ENCODE data around the gene RNF41.
"Not testable (repeated sequence)": the region's sequence is repeated elsewhere in the genome, so short reads cannot be mapped to it uniquely, and the experiment has no call there.

Gene RNF41

DNA sequence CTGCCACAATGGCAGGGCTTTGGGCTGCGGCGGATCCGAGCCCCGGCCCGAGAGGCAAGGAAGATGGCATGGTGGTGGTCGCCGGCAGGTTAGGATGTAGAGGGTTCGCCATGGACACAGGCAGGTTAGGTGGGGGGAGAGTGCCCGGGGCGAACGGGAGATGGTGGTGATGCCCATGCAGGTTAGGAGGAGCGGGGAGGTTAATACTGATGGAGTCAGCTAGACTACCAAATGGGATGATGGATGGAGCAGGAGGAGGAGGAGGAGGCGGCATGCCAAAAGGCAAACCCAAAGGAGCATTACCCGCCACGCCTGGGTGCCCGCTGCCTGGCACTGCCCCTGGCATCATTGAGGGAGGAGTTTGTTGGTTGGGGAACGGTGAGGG is 57.4 kb downstream of the RNF41 start:
- DNase-seq, result no peak

DNA sequence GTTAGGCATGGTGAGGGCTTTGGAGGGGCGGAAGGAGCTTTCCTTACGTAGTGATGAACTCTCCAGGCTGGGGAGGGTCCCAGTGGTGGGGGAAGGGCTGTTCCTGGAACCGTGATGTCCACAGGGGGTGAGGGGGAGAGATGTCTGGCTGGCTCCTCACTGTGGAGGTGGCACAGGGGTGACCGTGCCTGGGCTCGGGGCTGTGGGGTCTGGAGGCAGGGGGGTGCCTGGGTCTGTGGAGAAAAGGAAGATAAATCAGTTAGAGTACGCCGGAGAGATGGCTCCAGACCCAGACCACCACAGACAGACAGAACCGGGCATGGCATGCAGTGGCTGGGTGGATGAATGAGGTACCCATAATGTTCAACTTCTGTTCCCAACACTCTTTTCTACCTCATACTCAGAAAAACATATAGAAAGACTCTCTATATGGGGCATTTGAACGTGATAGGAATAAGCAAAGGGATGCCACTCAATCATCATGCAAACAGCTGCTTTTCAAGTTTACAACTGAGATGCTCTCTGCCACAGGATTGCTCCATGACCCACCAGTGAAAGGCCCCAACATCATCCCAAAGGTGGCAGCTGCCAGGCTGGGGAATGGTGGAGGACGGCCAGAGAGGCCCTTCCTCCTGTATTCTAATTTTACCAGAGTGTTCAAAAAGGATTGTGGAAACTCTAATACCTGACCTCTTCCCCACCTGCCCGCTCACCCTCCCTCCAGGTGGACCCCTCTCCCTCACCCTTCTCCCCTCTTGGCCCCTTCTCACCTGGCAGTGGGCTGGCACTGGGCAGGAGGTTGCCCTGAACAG is 58.0 kb downstream of the RNF41 start:
- DNase-seq, result no peak

DNA sequence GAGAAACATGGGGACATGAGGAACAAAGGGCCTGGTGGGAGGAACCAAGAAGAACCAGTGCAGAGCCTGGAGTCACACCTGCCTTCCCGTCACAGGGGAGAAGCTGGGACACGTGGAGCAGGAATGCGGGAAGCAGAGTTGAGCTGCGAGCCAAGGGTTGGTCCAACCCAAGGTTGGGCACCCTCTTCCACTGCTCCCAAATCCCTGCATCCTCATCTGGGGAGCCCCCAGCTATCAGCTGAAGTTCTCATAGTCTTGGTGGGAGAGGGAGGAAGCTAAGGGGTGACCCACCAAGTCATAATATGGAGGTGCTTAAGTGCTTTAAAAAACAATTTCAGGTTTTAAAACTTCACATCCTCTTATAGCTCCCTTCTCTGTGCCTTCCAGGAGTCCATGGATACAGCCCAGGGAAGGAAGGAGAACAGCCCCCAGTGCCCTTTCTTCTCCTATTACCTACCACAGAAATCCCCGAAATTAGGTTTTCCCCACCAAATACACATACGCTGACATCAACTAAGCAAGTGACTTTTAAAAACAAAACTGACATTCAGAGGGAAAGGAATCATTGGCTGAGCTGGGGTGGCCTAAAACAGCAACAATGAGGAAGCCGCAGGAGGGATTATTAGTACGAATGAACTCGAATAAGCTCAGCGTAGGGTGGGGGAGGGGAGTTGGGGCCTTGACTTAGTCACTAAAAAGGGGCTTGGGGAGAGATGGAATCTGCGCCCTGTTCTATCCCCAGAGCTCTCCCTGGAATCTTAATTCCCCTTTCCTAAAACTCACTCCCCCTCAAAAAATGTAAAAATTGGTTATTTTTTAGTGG is 59.0 kb downstream of the RNF41 start:
- no peak for DNase-seq

DNA sequence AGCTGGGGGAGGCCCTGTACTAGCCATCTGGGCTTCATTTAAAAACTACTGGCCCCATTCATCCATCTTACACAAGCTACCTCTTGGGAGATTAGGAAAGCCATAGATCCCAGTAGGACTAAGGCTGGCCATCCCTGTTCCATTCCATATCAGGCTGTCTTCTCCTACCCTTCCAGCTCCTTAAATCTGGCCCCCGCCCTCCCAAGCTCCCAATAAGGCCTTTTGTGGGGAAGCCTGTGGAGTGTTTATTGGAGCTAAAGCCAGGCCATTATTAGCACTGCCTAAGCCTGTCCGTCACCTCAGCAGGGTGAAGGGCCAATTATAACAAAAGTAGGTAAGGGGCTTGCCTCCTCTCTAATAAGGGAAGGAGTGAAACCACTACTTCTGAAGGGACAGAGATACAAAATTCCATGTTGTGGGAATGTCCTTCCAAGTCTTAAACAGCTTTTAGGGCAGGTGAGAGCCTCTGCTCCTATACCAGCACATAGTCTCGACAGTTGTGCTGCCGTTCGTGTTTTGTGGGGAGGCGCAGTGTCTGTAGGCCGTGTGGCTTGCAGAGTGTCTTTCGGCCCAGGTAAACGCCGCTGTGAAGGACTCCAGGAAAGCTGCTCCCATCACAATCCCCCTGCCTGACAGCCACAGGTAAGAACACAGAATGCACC is 59.9 kb downstream of the RNF41 start:
- DNase-seq, result no peak

DNA sequence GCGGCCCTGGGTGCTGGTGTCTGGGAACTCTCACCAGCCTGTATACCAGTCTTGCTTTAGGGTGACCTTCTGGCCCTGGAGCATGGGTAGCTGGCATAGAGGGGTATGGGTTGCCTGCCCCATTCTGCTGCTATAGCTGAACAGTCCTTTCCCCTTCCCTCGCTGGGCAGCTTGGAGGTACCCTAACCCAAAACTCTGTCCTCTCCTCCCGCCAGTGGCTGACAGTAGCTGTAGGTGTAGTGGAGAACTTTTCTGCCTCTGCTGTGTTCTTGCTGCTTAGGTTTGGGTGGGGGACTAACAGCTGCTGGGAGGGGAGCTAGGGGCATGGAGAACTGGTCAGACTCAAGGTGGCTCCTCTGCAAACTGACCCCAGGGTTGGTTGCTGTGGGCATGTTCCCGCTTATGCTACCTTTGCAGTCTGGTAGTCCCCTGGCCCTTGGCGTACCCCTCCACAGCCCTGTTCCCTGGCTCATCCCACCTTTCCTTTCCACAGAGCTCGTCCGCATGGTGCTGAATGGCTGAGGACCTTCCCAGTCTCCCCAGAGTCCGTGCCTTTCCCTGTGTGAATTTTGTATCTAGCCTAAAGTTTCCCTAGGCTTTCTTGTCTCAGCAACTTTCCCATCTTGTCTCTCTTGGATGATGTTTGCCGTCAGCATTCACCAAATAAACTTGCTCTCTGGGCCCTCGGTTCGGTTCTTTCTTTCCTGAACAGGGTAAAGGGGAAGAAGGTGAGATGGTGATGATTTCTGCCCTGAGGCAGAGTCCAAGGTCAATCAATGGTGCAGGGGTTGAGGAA is 60.6 kb downstream of the RNF41 start:
- DNase-seq, result no peak

DNA sequence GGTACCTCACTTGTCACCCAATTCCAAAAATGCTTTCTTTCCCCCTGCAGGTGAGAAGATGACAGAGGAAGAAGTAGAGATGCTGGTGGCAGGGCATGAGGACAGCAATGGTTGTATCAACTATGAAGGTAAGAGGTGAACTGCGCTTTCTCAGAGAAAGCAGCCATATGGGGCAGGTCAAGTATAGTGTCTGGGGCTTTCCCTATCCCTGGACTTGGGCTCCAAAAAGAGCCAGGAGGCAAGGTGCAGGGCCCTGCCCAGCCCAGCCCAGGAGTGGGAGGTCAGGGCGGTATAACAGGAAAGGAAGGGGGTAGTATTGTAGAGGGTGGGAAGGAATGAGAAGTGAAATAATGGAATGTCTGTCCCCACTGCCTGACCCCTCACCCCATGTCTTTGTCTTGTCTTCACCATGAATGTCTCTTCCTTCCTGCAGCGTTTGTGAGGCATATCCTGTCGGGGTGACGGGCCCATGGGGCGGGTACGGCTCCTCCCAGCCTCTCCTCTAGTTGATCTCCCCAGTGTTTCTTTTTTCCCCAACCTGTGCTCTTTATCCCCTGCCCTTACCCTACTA is 61.4 kb downstream of the RNF41 start:
- peak; percentile 58 to 71 for DNase-seq

DNA sequence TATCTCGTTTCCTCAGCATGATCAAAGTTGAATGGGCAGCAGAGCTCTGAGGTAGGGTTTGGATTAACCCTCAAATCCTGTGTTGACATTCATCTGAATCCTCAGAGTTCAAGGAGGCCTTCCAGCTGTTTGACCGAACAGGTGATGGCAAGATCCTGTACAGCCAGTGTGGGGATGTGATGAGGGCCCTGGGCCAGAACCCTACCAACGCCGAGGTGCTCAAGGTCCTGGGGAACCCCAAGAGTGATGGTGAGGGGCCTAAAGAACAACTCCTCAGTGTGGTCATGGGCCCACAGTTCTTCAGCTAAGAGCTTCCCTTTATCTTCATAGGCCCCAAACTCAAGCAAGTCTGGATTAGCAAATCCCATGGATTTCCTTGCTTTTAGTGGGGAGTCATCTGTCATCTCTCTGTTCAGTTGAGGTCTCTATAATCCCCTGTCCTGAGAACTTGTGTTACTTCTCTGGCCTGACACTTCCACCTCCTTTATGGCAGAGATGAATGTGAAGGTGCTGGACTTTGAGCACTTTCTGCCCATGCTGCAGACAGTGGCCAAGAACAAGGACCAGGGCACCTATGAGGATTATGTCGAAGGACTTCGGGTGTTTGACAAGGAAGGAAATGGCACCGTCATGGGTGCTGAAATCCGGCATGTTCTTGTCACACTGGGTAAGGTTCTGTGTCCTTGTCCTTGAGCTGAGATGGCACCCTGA is 62.1 kb downstream of the RNF41 start:
- DNase-seq, result no peak

DNA sequence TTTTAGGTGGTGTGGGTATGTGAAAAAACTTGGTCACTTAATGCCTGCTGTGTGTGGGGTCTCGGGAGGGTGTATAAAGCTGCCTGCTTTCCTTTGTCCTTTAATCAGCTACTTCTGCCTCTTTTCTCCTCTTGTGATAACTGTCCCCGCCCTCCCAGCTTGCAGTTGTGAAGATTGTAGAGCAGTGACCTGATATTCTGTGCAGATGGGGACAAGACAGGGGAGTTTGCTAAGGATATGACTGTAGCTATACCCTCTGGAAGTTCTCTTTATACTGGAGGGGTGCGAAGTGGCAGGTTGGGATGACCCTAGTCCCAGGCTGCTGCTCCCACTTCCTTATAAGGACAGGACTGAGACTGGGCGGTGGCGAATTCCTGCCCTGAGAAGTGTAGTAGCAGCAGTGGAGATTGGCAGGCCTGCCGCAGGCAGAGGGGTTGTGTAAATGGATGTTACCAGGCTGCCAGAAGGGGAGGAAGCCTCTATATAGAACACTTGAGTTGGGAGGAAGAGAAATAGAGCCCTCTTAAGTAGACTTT is 62.7 kb downstream of the RNF41 start:
- peak; percentile 44 to 55 for DNase-seq

DNA sequence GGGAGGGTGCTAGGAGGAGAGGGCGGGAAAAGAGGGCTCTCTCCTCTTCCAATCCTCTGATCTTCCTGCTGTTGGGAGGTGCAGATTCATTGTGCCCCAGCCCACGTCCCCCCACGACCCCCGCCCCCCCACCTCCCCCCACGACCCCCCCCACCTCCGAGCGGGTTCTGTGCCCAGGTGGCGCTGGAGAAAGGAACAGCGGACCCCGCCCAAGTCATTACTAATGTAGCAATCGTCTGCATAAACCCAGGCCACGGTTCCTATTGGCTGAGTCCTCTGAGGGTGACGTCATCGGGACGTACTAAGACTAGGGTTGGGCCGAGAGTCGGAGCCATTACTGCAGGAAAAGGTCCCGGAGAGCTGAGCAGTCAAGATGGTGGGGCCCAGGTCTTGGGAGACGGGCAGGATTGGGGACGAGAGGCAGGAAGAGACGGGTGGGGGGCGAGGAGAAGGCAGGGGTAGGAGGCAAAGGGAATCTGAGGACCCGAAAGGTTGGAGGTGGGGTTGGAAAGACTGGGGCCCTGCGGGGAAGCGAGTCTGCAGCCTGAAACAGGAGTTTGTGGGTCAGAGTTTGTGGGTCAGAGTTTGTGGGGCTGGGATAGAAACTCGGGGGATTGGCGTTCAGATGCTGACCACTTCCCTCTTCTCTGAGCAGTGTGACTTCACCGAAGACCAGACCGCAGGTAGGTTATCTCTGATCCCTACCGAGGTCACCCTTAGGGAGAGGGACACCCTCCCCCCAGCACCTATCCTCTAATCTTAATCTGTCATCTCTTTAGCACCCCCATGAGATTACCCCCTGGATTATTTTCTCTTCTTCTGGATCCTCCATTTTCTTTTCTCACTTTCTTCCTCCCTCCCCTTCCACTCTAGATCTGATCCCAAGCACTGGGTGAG is 63.4 kb downstream of the RNF41 start, which contains the start of gene MYL6:
TSS of gene MYL6 (plus strand) at position 331 of the 897 bp plus-strand sequence. CDS start at position 374, 43 bp downstream.
- DNase-seq, result peak; percentile 90 to 94

DNA sequence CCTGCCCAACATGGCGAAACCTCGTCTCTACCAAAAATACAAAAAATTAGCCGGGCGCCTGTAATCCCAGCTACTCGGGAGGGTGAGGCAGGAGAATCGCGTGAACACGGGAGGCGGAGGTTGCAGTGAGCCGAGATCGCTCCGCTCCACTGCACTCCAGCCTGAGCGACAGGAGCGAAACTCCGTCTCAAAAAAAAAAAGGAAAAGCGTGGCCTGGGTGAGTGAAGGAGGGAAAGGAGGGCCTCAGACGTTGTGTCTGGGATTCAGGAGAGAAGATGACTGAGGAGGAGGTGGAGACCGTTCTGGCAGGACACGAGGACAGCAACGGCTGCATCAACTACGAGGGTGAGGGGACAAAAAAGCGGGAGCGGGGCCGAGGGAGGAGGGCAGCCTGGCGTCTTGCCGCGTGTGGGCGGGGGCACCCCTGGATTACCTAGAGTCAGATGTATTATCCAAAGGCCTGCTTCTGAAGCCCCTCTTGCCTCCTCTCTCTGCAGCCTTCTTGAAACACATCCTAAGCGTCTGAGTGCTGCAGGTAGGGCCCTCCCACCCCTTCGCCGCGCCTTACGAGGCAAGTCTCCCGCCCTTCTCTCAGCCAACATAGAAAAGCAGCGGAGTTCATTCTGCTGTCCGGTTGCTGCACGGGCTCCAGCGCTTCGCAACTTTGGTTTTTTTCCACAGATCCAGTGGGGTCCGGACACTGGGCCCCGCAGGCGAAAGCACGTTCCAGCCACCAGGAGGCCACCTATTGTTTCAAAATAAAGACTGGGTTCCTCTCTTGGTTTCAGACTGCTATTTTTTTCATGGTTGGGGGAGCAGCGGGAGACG is 64.3 kb downstream of the RNF41 start:
- peak; percentile 60 to 68 for DNase-seq

DNA sequence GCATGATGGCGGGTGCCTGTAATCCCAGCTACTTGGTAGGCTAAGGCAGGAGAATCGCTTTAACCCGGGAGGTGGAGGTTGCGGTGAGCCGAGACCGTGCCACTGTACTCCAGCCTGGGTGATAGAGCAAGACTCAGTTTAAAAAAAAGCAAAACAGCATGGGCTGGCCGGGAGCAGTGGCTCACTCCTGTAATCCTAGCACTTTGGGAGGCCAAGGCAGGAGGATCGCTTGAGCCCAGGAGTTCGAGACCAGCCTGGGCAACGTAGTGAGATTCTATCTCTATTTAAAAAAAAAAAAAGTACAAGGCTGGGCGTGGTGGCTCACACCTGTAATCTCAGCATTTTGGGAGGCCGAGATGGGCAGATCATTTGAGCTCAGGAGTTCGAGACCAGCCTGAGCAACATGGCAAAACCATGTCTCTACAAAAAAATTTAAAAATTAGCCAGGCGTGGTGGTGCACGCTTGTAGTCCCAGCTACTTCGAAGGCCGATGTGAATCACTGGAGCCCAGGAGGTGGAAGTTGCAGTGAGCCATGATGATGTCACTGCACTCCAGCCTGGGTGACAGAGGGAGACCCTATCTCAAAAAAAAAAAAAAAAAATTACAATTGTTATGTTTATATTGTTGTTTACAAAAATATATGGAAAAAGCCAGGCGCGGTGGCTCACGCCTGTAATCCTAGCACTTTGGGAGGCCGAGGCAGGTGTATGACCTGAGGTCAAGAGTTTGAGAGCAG is 65.1 kb downstream of the RNF41 start:
- DNase-seq, result not testable (repeated sequence)

DNA sequence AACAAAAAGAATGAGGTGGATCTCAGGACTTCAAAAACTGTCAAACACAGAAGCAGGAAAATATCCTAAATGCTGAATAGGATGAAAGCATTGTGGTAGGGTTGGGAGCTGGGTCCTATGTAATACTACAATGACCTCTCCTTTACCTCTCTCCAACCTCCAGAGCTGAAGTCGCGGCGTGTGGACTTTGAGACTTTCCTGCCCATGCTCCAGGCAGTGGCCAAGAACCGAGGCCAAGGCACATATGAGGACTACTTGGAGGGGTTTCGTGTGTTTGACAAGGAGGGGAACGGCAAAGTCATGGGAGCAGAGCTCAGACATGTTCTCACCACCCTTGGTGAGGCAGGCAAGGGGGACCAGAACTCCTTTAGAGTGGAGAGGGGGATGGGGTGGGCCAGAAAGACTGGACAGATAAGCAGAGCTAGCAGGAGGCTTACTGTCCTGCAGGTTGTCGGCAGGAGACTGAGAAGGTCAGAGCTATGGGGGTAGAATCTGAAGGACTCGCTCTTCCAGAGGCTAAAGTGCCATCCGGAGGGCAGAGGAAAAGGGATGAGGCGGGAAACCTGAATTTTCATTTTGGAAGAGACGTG is 66.4 kb downstream of the RNF41 start:
- no peak for DNase-seq

DNA sequence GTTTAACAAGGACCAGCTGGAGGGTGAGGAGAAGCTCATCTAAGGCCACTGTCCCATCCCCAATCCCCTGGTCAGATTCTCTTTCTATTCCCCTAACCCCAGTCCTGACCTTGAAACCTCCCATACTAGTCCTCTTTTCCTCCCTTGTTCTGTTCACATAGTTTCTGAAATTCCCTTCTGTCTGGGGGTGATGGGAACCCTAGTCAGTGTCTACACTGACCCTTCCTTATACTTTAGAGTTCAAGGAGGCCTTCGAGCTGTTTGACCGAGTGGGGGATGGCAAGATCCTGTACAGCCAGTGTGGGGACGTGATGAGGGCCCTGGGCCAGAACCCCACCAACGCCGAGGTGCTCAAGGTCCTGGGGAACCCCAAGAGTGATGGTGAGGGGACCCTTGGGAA is 66.9 kb downstream of the RNF41 start:
- DNase-seq, result no peak

DNA sequence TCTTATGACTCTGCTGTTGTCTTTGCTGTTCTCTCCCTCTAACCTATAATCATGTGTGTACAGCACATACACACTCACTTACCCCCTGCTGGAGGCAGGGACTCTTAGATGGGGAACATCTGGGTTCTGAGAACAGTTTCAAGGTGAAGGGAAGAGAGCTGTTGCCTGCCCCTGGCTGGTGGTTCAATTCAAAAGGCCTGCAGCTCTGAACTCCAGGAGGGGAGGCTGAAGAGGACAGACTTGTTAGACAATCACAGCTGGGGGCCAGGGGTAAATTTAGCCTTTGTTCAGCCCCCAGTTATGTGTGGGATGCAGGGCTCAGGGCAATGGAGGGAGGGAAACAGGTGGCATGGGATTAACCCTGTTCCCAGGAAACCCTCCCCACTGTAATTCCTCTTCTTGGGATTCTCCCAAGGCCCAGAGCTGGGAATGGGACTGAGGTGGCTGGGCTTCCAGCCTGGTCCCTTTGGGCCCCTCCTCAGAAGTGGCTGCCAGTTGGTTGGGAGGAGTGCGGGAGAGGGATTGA is 67.4 kb downstream of the RNF41 start:
- DNase-seq, result no peak

DNA sequence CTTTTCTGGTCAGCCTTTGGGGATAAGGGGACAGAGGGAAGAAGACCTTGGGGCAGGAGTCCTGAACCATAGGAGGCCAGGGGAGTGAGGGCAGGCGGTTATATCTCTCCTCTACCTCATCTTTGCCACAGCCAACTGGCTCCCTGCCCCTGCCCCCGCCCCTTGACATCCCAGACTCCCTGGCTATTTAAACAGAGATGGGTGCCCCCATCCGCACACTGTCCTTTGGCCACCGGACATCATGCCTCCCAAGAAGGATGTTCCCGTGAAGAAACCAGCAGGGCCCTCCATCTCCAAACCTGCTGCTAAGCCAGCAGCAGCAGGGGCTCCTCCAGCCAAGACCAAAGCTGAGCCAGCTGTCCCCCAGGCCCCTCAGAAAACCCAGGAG is 68.0 kb downstream of the RNF41 start:
- no peak for DNase-seq

DNA sequence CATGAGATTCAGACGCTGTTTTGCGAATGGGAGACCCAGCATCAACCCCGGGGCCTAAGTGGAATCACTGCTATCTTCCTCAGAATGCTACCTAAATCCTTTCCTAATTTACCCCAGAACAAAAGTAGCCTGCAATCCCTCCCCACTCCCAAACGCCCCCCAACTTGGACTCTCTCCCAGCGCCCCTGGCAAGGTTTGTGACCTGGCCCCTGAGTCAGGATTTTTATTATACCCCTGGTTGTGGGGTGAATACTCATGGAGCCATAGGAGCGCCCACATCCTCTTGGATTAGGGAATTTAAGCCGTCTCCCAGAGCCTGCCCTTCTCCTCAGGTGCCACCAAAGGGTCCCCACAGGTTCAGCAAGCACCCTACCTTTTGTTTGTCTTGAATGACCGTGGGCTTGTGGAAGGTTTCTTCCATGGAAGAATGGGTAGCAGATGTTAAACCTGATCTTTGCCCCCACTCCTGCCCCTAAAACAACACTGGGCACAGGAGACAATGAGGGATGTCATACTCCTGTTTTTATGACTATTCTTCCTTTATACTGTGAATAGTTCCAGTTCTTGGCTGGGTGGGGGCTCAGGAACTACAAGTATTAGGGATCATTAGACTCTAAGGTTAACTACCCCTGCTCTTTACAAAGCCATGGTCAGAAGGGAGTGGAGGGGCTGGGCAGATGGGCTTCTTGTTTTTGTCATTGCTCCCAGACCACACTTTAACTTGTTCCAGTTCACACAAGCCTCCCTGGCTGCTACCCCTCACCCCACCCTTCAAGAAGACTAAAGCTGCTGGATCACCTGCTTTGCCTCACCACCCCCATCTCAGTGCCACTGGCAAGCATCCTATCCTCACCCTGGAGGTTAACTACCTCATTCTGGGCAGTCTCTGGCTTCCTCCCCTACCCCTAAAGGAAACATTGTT is 68.7 kb downstream of the RNF41 start:
- DNase-seq, result no peak
